HS-5 (cell line): Measurements from ENCODE around the gene TATDN2.
"Not testable (repeated sequence)": the region's sequence is repeated elsewhere in the genome, so short reads cannot be mapped to it uniquely, and the experiment has no call there.

Experiments used
- DNase-seq: peaks from one replicate; pipeline ENCODE4 v3.0.0-alpha.2; 2012; ENCODE audit warnings: low read depth

TATDN2 gene

DNA sequence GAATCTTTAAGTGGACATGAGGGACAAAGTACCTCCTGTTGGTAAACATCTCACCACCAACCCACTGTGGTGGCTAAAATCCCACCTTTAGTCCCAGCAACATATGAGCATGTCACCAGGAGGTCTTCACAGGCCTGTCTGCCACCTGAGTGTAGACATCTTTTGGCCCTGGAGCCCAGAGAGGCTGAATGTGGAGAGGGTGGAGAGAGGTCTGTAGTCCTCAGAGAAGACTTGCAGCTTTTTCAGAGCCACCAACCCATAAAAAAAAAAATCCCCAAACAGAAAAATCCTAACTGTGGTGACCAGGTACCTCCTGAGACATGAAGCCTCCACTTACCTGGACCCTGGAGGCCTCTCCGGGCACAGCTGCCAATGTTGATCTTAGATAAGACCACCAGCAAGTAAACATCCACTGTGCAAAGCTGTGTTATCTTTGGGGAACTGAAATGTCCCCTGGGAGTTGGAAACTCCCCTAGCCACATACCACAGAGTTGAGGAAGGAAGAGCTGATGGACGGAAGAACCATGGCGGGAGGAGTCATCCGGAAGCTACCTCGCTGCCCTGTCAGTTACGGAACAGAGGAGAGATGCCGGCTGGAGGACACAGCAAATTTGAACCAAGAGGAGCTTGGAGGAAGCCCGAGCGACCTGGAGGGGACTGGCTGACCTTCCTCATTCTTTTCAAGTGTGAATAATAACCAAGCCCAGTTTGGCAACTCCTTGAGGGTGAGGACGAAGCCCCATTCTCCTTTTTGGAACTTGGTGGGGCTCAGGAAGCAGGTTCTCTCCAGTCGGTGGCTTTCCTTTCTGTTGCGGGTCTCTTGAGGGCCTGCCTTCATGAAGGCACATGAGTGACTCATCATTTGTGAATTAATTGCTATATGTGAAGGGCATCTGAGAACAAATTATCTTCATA lies 44.5 kb downstream of the TATDN2 start, which contains the start of gene GHRL:
Gene GHRL, minus strand, starts transcription at position 443 of the 915 bp plus-strand sequence. CDS start 2,767 bp downstream, outside the sequence.
- no peak for DNase-seq

DNA sequence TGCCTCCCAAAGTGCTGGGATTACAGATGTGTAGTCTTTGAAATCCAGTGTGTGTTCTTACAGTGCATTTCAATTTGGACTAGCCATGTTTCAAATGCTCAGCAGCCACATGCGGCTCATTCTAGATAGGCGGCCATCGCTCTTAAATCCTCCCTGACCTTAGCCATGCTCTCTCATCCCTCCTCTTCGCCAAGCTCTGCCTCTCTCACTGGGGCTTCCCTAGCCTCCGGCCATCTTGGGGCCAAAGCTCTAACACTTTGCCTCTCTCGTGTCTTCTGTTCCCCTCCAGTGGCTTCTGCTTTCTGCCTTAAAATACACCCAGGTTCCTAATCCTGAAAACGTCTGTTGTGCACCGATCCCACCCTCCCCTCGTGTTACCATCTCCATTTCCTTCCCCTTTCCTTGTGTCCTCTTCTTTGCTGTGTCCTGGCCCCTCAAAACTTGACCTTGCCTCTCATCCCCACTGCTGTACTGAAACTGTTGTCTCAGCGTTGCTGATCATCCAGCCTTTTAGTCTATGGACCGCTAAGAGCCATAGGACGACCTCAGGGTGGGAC lies 45.8 kb downstream of the TATDN2 start:
- no peak for DNase-seq

DNA sequence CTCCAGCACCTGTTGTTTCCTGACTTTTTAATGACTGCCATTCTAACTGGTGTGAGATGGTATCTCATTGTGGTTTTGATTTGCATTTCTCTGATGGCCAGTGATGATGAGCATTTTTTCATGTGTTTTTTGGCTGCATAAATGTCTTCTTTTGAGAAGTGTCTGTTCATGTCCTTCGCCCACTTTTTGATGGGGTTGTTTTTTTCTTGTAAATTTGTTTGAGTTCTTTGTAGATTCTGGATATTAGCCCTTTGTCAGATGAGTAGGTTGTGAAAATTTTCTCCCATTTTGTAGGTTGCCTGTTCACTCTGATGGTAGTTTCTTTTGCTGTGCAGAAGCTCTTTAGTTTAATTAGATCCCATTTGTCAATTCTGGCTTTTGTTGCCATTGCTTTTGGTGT lies 49.8 kb downstream of the TATDN2 start:
- not testable (repeated sequence) for DNase-seq

DNA sequence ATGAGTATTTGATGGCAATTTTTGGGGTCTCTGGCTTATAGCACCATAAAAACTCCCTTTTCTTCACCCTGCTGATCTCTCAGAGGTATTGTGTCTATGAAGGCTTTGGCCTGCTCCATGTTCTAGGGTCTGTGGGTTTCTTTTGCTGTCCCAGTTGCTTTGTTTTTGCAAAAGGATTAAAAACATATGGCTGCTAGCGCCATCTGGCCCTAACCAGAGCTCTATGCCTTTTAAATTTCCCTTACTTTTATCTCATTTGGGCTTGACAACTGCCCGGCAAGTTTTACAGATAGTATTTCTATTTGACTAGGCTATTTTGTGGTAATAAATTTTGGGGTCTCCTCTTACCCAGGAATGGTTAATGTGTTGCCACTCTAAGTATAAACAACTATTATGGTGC lies 50.9 kb downstream of the TATDN2 start:
- DNase-seq = no peak

DNA sequence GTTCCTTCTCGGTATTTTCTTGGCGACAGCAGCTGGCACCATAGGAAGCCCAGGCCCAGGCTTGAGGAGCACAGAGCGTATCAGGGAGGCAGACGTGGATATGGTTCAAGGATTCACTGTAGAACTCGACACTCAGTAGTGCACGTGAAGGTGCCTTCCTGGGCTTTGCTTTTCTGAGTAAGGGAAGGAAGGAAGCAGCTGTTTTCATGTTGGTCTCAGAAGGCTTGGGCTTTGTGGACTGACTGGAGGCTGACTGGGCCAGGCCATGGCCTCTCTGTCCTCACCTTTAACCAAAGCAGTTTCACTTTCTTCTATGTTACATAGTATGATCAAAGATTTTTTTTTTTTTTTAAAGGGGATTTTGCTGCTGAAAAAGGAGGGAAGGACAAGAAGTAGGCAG lies 51.4 kb downstream of the TATDN2 start:
- DNase-seq = no peak

DNA sequence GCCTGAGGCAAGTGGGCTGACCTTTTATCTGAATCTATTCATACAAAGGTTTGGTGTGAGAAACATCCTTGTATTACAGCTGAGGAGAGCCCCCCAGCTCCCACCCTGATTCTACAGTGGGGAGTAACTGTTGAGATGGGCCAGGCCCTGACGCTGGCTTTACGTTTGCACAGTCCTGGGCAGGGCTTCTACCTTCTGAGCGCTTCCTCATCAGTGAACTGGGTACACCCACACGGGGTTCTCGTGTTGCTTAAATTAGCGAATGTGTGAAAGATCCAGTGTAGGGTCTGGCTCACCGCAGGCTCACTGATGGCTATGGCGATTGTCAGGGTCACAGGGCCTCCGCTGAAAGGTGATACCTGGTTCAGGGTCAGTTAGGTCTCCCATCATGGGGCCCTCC lies 51.8 kb downstream of the TATDN2 start:
- DNase-seq = no peak

DNA sequence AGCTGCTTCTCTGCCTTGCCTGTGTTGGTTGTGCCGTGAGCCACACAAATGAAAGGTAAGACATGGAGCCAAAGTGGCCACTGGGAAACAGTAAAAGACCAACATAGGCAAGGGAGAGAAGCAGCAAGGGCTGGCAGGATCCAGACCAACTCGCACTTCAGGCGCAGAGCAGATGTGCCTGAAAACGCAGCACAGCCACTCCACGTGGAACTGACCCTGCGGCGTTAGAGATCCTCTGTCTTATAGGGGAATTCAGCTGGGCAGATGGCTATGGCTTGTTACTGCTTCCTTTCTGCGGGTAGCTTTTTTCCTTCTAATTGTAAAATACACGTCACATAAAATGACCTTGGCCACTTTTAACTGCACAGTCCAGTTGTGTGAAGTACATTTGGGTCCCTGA lies 54.8 kb downstream of the TATDN2 start:
- no peak for DNase-seq

DNA sequence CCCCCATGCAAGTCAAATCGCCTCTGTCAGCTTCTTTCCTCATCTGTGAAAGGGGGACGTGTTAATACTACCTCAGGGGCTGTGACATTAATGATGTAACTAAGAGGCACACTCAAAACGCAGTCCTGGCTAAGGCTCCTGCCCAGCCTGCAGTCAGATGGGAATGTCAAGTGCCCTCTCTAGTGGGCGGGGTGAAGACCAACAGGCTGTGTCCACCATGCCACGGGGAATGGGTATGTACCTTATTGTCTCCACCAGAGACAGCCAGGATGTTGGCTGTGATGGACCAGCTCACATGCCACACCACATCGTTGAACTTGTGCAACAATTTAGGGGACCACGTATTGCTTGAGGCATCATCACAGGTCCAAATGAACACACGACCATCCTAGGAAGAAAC lies 55.5 kb downstream of the TATDN2 start:
- DNase-seq = no peak

DNA sequence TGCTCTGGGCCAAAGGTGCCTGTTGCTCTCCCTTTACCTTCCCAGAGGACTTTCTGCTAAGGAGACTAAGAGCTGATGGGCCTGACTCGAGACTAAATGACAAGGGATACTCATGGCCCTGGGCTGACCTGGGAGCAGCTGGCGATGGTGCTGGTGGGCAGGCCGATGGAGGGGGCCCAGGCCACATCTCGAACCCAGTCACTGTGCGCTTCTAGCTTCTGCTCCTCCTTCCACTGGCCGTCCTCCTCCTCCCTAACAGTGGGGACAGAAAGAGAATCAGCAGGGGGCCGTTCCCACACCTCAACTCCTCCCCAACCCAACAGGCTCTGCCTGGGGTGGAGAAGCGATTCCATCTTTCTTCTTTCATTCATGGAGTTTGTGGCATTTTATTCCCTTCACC lies 56.6 kb downstream of the TATDN2 start:
- no peak for DNase-seq

DNA sequence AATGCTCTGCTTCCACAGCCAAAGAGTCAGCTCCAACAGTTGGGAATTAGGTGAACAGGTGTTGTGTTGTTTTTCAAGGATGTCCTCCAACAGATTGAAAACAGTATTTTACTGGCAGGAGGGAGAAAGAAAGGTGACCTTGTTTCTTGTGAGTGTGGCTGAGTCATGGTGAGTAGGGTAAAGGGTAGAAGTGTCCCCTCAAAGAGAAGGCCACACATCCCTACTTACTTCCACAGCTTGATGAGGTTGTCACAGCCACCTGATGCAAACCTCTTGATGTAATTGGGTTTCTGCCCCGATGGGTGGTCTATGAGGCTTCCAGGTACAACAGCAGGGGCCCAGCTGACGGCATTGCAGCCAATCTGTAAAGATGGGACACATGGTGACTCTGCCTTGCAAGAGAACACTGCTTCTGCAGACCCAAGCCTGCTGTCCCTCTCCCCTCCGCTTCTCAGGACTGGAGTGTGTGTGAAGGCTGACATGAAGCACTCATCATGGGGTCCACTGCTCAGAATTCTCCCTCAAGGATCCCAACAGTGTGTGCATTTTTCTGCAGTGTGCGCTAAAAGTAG lies 57.2 kb downstream of the TATDN2 start:
- no peak for DNase-seq

DNA sequence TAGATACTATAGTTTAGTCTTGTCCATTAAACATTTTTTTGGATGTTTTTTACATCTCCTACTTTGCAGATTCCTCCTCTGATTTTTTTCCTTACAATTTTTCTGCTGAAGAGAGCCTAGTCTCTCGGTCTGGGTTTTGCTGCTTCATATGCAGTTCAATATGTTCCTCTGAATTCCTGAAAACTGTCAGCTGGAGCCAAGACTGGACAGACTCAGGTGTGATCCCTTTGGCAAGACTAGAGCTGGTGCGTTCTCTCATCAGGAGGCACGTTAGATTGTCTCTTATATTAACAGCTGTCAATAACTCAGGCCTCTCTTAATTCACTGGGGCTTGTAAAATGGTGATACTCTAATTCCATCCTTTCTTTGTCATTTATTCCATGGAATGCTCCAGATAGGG lies 57.9 kb downstream of the TATDN2 start:
- no peak for DNase-seq

DNA sequence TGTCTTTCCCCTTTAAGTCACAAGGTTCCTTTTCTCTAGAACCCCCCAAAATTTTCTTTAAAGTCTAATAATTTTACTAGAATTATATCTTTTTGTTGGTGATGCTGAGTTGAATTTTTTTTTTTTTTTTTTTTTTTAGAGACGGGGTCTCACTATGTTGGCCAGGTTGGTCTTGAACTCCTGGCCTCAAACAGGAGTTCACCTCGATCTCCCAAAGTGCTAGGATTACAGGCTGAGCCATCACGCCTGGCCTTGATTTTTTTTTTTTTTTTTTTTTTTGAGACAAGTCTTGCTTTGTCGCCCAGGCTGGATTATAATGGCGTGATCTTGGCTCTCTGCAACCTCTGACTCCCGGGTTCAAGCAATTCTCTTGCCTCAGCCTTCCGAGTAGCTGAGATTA lies 60.4 kb downstream of the TATDN2 start:
- no peak for DNase-seq

DNA sequence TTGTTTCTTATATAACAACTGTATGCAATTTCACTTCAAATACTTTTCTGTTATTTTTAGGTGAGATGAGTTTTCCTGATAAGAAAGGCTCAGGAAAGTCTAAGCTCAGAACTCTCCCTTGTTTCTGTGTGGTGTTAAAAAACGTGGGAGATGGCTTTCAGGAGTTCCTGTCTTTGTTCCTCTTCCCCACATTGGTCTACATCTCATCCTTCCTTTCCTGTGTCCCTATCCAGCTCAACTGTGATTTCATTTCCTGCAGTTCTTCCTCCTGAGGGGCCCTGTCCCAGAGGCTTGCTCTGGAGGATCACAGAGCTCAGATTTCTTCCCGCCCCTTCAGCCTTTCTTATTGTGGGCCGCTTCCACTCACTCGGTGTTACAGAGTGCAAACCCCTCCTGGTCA lies 61.5 kb downstream of the TATDN2 start:
- DNase-seq = no peak

DNA sequence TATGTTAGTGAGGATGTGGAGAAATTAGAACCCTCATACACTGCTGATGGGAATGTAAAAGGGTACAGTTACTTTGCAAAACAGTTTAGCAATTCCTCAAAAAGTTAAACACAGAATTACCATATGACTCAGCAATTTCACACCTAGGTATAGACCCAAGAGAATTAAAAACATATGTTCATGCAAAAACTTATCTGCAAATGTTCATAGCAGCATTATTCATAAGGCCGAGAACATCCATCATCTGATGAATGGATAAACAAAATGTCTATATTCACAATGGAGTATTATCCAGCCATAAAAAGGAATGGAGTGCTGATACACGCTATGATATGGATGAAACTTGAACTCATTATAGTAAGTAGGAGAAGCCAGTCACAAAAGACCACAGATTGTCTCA lies 62.3 kb downstream of the TATDN2 start:
- peak; percentile 24 for DNase-seq

DNA sequence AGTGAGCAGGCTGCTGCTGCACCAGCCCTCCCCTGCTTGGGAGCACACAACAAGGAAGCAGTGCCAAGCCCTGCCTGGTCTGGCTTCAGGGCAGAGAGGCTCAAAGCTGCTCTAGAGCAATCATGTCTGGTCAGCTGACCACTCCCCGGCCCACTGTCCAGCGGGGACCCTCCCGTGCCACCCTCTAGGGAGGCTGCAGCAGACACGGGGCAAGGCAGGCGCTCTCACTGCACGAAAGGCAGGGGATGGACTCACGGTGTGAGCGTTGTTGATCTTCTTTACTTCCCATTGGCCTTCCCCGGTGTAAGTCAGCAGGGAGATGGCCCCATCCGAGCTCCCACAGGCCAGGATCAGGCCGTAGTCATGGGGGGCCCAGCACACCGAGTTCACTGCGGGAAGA lies 63.5 kb downstream of the TATDN2 start:
- DNase-seq = no peak

DNA sequence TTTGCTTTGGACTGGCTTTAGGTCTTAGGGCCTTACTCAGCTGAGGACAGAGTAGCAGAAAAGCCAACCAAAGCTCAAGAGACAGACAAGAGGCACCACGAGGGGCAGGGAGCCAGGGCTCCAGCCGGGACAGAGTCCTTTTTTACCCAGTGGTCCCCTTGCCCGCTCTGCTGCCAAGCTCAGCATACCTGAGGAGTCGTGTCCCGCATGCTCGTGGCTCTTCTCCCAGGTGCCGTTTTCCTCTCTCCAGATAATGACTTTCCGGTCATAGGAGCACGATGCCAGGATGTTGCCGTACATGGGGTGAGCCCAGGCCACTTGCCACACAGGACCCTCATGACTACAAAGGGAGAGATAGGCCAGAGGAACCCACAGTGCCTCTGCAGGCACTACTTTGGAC lies 64.1 kb downstream of the TATDN2 start:
- DNase-seq = no peak

DNA sequence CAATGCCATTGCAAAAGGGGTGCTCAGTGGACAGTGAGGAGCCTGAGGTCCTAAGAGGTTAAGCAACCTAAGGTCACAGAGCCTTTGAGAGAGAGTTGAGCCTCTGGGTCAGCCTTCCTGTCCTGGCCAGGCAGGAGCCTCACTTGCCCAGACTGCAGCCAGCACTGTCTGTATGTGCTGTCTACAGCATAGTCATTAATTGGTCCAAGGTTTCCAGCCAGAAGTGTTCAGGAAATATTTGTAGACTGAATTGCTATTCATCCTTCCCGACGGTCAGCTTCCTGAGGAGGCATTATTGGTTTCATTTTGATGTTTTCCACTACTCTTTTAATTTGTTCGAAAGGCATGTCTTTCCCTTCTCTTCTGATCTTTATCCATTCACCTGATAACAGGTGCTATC lies 64.6 kb downstream of the TATDN2 start:
- DNase-seq = no peak

DNA sequence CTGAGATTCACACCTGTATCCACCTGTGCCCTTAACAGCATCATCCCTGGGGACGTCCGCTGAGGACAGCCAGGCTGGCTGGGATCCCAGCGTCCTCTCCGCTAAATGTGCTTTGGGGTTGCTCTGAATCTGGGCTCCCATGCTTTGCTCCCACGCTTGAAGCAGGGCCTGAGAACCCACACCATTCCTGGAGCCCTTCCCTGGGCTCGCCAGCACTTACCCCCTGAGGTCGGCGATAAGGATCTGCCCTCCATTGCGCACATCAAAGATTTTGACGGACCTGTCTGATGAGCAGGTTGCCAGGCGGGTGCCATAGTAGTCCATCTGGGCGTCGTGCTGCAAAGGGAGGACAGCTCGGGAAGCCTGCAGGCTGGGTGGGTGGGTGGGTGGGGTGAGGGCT lies 66.8 kb downstream of the TATDN2 start:
- DNase-seq = no peak

DNA sequence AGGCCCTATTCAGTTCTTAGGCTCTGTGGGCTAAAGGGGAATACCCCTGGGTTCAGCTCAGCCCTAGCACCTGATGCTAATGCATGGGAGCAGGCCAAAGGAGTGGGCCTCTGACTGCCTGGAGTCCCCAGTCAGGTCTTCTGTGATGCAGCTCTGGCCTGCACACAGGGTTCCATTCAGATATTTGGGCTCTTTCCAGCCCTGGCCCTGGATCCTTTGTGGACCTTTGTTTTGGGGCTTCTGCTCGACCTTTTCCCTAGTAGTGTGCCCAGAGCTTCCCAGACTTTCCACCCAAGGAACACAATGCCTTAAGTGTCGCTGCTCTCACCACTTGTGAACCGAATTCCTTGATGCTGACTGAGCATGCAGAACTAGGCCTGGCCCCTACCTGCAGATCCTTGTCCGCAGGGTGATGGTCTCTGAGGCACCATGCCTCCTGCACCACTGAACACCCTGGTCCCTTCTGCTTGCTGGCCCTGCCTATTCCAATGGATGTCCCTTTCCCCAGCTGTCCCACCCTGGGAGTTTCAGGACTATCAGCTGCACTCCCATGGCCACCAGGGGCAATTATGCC lies 67.6 kb downstream of the TATDN2 start:
- no peak for DNase-seq

DNA sequence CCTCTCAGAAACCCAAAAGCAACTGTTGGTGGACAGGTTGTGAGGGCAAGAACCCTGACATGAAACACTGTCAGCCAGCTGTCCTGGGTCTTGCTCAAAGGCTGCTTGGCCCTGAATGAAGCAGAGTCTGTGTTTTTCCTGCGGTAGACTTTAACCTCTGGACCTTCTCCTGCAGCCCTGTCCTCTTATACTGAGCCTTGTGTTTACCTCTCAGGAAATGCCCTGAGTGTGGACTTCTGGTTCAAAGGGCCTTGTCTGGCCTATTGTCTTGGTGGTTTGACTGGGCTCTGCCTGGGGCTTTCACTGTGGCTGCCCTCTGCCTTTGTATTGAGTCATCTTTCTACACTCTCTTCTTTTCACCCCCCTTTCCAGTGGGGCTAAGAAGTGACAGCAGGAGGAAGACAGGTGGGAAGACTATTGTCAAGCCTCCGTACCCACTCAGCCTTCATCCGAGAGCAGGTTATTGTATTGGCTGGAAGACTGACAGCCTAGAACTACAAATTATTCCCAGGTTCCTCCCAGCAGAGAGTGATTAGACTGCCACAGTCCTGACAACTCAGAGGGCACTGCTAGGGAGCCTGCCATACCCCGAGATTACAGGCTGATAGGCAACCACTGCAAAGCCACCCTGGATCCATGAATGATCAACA lies 69.2 kb downstream of the TATDN2 start:
- DNase-seq = no peak

DNA sequence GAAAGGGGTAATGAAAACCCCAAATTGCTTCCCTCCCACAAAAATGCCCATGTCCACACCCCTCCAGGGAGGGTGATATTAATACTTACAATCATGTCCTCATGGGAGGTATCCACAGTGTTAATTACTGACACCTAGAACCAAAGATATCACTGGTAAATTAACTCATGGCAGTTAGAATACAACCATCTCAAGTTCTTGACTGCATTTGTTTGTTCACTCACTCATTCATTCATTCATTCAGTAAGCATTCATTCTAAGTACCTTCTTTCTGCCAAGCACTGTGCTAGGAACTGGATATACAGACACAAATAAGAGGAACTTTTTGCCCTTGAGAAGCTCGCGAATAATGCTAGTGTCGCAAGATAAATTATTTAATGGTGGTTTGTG lies 69.7 kb downstream of the TATDN2 start:
- no peak for DNase-seq

DNA sequence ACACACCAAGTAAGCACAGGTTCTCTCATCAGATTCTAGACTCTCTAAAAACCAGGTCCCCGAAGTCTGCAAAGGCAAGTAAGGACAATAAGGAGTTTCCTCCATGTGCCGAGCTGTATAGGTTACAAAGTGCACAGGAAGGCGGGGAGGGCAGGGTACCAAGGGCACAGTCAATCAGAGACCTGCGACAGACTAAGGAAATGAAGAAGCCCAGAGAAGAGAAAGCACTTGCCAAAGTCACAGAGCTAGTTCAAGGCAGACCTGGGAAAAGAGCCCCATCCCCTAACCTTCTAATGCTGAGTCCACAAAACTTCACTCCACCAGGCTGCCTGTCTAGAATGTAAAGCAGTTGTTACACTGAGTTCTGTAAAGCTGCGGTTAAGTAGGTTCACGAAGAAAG lies 71.0 kb downstream of the TATDN2 start:
- no peak for DNase-seq

DNA sequence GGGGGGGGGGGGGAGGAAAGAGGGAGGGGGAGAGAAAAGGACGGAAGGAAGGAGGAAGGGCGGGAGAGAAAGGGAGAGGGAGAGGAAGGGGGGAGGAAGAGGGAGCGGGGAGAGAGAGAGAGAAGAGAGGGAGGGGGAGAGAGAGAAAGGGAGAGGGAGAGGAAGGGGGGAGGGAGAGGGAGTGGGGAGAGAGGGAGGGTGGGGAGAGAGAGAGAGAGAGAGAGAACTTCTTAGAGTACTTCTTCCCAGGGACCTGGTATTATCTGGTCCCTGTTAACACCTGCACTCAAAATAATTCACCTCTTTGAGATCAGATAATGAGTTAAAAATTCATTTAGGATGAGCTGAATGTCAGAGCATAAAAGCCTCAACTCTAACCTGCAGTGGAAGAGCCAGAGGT lies 71.5 kb downstream of the TATDN2 start:
- DNase-seq = no peak
